ENCODE data around the gene NAPSA.

Gene NAPSA

GRCh38 chr19:50314724-50315708 is 50.4 kb downstream of the NAPSA start:
- DNase-seq (ENCODE audit: low read depth in 2 of 2): no peak

GRCh38 chr19:50313812-50314536 is 51.5 kb downstream of the NAPSA start:
- DNase-seq (ENCODE audit: low read depth in 2 of 2): no peak

GRCh38 chr19:50312967-50313811 is 52.2 kb downstream of the NAPSA start:
- DNase-seq (ENCODE audit: low read depth in 2 of 2): no peak

- DNase-seq (ENCODE audit: low read depth in 2 of 2): no peak
These were observed 53.5 kb downstream of the NAPSA start for GRCh38 chr19:50311723-50312635.

GRCh38 chr19:50310759-50311465 is 54.5 kb downstream of the NAPSA start:
- DNase-seq (ENCODE audit: low read depth in 2 of 2): no peak

GRCh38 chr19:50309396-50310125 is 55.9 kb downstream of the NAPSA start:
- no peak for DNase-seq (ENCODE audit: low read depth in 2 of 2)

GRCh38 chr19:50308991-50309390 is 56.4 kb downstream of the NAPSA start:
- DNase-seq (ENCODE audit: low read depth in 2 of 2): no peak

All from stimulated activated CD8-positive, alpha-beta memory T cell treated with anti-CD3 and anti-CD28 coated beads, Interleukin-7, amount 100 ng/mL, for 4 hours (primary cell).